Activated naive CD8-positive, alpha-beta T cell treated with anti-CD3 and anti-CD28 coated beads, Interleukin-2, amount 50 U/mL, for 16 hours (primary cell): ENCODE data around the gene ZFP62.

Experiments used
- DNase-seq: peaks from one replicate; pipeline ENCODE4 v3.0.0-alpha.2; 2020; ENCODE audit warnings: low read depth, low spot score

ZFP62 gene

GRCh38 chr5:180868960-180869359 lies 7.9 kb upstream of the ZFP62 start:
- peak; percentile 22 for DNase-seq

- DNase-seq = no peak
These were observed 5.9 kb upstream of the ZFP62 start for GRCh38 chr5:180866985-180867384.

- DNase-seq = no peak
These were observed 5.1 kb upstream of the ZFP62 start for GRCh38 chr5:180865981-180866695.

GRCh38 chr5:180862645-180863044 lies 1.6 kb upstream of the ZFP62 start:
- DNase-seq = no peak

- peak; percentile 4 for DNase-seq
These were observed 696 bp downstream of the ZFP62 start for GRCh38 chr5:180860273-180860886.

- no peak for DNase-seq
These were observed 2.5 kb downstream of the ZFP62 start for GRCh38 chr5:180858586-180858985.

- no peak for DNase-seq
These were observed 7.3 kb downstream of the ZFP62 start for GRCh38 chr5:180853848-180854176.

GRCh38 chr5:180853121-180853847 lies 7.8 kb downstream of the ZFP62 start:
- DNase-seq = no peak

GRCh38 chr5:180852495-180852894 lies 8.6 kb downstream of the ZFP62 start:
- no peak for DNase-seq

- DNase-seq = no peak
These were observed 10.5 kb downstream of the ZFP62 start for GRCh38 chr5:180850434-180851078.

GRCh38 chr5:180849827-180850226 lies 11.2 kb downstream of the ZFP62 start:
- DNase-seq = no peak

- no peak for DNase-seq
These were observed 12.2 kb downstream of the ZFP62 start for GRCh38 chr5:180848878-180849277.

GRCh38 chr5:180848265-180848664 lies 12.8 kb downstream of the ZFP62 start:
- no peak for DNase-seq

GRCh38 chr5:180847026-180847425 lies 14.1 kb downstream of the ZFP62 start:
- DNase-seq = no peak

GRCh38 chr5:180844858-180845257 lies 16.2 kb downstream of the ZFP62 start:
- DNase-seq = no peak

GRCh38 chr5:180844432-180844831 lies 16.6 kb downstream of the ZFP62 start:
- no peak for DNase-seq

- DNase-seq = no peak
These were observed 21.1 kb downstream of the ZFP62 start for GRCh38 chr5:180839935-180840334.

GRCh38 chr5:180839227-180839626 lies 21.8 kb downstream of the ZFP62 start:
- no peak for DNase-seq

- DNase-seq = no peak
These were observed 23.6 kb downstream of the ZFP62 start for GRCh38 chr5:180837478-180837877.

- no peak for DNase-seq
These were observed 28.4 kb downstream of the ZFP62 start for GRCh38 chr5:180832638-180833068.

- peak; percentile 27 for DNase-seq
These were observed 29.7 kb downstream of the ZFP62 start for GRCh38 chr5:180831139-180832093.
